ENCODE results near the gene EFCAB12. TPM values are rescaled to one million over a fixed set of nuclear protein-coding genes. Genes with fewer than 3 reads are reported as not detected.

EFCAB12 gene
- total and polyA plus RNA-seq, 2 of the 13 experiments (the other 11 are each of a cell fraction or from before 2014, with no cell fraction given) = 0.31 to 2.4 TPM

- H4K20me1 ChIP-seq (ENCODE audit: insufficient read depth, low read length) = no peaks in the 10 kb centered on the region
- no peak overlapping the region for H3K4me2 ChIP-seq (ENCODE audit: low read depth, low read length)
- CTCF ChIA-PET (ENCODE audit: low intra/inter-chr PET ratio, low total read pairs) = no interaction called here
- peaks cover 0 to 12% of the 10 kb centered on the region in 2 experiments; a peak in 2 of 5 replicates for H3K27me3 ChIP-seq (ENCODE audit: control insufficient read depth in 1 of 2, insufficient read depth in 2 of 2, low read length in 2 of 2)
- H3K79me2 ChIP-seq (ENCODE audit: insufficient read depth, low read length) = no peaks in the 10 kb centered on the region
- no peak overlapping the region for H2AFZ ChIP-seq (ENCODE audit: low read length)
- POLR2A ChIA-PET = no interaction called here
- TF ChIP-seq KAT7 (CRISPR knock-in tag; IDR thresholded peaks at IDR 0.05; ENCODE audit: borderline replicate concordance) (no peak), RAD51 (IDR thresholded peaks at IDR 0.05; ENCODE audit: borderline replicate concordance) (0 out of 2 replicates have a peak, but pooled peaks have one; percentile 21), IKZF1 (IDR thresholded peaks at IDR 0.05) (0 out of 2 replicates have a peak, but pooled peaks have one; percentile 17), ZNF646 (CRISPR knock-in tag; IDR thresholded peaks at IDR 0.05) (peak; percentile 54), ZNF660 (CRISPR knock-in tag; IDR thresholded peaks at IDR 0.05; ENCODE audit: borderline replicate concordance, low read depth) (no peak), ZNF207 (IDR thresholded peaks at IDR 0.05; ENCODE audit: borderline replicate concordance) (peak; percentile 65; the same call in 1 of the 2 replicates), CREB1 (IDR thresholded peaks at IDR 0.05) (peak; percentile 57; the same call in 1 of the 2 replicates), CREB1 (CRISPR knock-in tag; IDR thresholded peaks at IDR 0.05) (no peak)
- ATAC-seq = no peak
- H3K4me3 ChIP-seq (replicated peaks in 1 of 3; ENCODE audit: insufficient read depth in 1 of 3, low read depth in 2 of 3, low read length in 3 of 3) = no peak overlapping the region
- H3K36me3 ChIP-seq (replicated peaks in 1 of 2; ENCODE audit: control insufficient read depth in 1 of 2, insufficient read depth in 2 of 2, low read length in 2 of 2) = no peaks in the 10 kb centered on the region
- no peak for DNase-seq (ENCODE audit: low spot score)
- H3K27ac ChIP-seq (ENCODE audit: extremely low read length, insufficient read depth, low read length) = no peak overlapping the region
- in situ Hi-C loops (cut with HindIII; ENCODE audit: extremely low pct_ligation_motif_present, low pct_unique_long_range_greater_than_20kb) = no loop called here
- no peaks in the 10 kb centered on the region for H3K9me3 ChIP-seq (ENCODE audit: low read length)
- H3K9ac ChIP-seq (ENCODE audit: insufficient read depth, low read depth, low read length) = no peak overlapping the region
- H3K4me1 ChIP-seq (ENCODE audit: insufficient read depth, low read length) = peaks cover 44% of the 10 kb centered on the region
- no peak for FAIRE-seq
- 75% methylated on average over 5 of the region's 5 CpGs for WGBS (ENCODE audit: low lambda C conversion rate)
- BruUV-seq (replicated peaks) = no TSS peak
- intact Hi-C loops (cut with micrococcal nuclease; ENCODE audit: unreplicated experiment) = no loop called here
These were observed 58.7 kb downstream of the EFCAB12 start for GRCh38 chr3:129369711-129370110.

All from HepG2 (cell line).